HG03571 (cell line): ENCODE results near the gene SLC26A3.

ENCODE experiments used
- ATAC-seq: cut with Tn5 transposase; IDR thresholded peaks from one replicate; pipeline ENCODE4 v1.9.1; 2021; ENCODE audit not compliant: unreplicated experiment

Gene SLC26A3

GRCh38 chr7:107754642-107755041, 48.4 kb downstream of the SLC26A3 start:
- no peak for ATAC-seq

GRCh38 chr7:107751113-107751512, 51.9 kb downstream of the SLC26A3 start:
- ATAC-seq: no peak

DNA sequence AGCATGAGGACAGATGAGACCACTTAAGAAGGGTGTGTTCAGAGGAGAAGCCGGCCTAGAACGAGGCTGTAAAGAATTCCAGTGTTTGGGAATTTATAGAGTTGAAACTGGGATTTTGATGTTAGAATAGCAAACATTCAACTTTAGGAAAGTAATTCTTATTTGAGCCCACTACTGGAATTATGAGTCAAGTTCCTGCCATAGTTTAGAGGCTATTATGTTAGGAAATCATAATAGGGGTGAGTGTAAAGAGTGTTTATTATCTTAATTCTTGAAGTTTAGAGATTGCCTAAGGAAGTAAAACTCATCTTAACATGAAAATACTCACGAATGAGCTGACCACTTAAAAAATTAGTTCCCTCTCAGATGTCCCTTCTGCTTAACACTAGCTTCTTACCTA, 57.0 kb downstream of the SLC26A3 start:
- ATAC-seq: no peak

DNA sequence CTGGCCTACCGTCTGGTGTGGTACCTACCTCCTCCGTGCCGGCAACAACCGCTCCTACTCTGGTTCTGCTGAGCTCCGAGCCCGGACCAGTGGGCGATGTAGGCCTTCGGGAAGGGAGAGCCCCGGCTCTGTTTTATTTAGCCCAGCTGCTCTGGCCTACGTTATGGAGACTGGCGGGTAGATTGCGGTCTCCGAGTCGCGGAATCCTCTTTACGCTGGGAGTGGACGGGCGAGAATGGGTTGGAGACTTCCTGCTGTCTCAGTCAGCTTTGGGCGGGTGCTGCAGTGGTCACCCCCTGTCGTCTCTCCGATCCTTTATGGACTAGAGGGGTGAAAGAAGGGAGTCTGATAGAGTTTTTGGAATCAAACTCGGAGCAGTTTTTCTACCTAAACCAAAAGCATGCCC, 58.7 kb downstream of the SLC26A3 start:
- peak; percentile 33 for ATAC-seq

DNA sequence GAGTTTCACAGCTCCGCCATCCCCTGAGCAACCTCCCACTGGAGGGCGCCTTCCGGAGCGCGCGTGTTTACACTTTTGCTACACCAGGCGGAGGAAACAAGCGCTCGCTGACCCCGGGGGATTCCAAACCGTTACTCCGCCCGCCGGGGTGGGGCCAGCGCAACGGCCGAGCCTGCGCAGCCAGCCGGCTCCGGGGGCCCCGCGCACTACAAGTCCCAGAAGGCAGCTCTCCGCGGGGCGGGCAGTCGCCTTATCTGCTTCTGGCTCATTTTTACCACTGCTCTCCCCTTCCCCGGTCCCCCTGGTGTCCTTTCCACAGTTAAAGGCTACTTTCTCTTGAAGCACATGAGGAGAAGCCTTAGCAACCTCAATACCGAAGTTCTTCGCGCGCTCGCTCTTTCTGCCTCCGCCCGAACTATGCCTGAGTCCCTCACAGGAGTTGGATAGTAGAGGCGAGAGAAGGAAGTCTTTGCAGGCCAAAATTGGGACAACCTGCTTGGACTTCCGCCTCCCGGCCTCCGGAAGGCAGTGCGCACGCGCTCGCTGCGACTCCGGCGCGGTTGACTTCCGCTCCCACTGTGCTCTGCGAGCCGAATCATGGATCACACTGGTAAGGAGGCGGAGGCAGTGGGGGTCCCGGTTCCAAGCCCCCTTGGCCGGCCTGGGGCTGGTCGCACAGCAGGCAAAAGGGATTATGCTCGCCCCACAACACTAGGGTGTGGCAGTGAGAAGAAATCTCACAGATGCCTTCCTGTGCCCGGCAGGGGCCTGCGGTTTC, 59.3 kb downstream of the SLC26A3 start, which contains the start of gene CBLL1:
CBLL1 (plus strand) TSS at position 576 of the 778 bp plus-strand sequence; CDS start at position 598, 22 bp downstream.
- ATAC-seq: peak; percentile 91

DNA sequence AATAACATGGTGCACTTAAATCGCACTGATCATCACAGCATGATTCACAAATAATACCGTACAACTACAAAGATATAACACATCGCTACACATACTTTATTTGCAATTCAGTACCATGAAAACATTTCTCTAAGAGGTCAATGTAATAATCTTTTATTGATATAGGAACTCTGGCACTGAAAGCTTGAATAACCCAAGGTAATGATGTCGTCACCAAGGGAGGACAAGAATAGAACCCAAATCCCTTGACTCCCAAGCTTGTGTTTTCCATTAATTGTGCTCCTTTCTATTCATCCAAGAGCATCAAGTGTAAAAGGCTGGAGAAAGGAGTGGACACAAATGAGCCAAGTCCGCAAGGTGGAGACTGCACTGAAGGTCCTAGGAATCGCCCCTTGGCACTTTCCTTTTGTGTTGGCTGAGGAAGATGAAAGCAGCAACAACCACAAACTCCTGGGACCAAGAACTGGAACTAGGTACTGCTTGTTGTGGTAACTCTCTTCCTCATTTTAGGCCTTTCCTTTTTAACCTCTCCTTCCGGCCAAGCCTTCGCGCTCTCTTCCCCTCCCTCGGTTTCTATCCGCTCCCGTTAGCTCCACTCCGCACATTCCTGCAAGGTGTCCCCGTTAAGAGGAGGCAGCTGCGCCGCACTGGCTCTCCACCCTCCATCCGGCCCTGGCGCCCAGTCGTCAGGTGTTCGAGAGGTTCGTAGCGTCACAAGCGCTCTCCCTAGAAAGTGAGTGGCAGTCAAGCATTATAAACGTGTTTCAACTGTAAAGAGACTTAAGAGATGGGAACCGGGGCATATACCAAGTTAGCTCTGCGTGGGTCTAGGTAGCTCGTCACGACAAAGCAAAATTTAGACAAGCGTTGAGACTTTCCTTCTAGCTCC, 60.1 kb downstream of the SLC26A3 start:
- peak; percentile 35 for ATAC-seq

DNA sequence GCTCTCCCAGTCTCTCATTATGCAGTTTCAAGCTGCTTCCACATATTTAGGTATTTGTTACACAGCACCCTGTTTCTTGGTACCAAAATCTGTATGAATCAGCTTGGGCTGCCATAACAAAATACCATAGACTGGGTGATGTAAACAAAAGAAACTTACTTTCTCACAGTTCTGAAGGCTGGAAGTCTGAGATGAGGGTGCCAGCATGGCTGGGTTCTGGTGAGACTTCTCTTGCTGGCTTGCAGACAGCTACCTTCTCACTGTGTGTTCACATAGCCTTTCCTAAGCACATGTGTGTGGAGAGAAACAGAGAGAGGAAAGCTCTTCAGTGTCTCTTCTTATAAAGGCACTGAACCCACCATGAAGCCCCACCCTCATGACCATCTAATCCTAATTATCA, 74.7 kb downstream of the SLC26A3 start:
- no peak for ATAC-seq

- no peak for ATAC-seq
These were observed 76.5 kb downstream of the SLC26A3 start for GRCh38 chr7:107726356-107727130.

DNA sequence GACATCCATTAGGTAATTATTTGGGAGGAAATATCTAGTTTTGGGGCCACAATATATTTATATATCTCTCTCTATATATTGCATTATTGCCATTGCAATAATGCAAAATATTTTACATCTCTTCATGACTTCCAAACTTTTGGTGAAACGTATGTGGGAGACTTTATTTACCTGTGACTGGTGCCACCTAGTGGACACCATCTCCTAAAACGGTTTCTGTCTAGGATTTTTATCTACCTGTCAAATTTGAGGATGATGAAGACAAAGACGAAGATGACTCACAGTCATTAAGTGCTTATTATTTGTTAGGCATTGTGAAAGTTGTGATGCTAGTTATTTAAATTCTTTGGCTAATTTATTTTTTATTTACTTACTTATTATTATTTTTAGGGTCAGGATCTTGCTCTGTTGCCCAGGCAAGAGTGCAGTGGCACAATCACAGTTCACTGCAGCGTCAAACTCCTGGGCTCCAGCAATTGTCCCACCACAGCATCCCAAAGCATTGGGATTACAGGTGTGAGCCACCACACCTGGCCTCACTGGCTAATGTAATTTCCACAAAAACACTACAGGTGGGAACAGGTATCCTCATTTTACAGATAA, 77.8 kb downstream of the SLC26A3 start:
- ATAC-seq: no peak

GRCh38 chr7:107723255-107723654, 79.8 kb downstream of the SLC26A3 start:
- no peak for ATAC-seq

- ATAC-seq: no peak
These were observed 81.7 kb downstream of the SLC26A3 start for GRCh38 chr7:107721286-107721685.

GRCh38 chr7:107718456-107719193, 84.4 kb downstream of the SLC26A3 start:
- ATAC-seq: no peak

- no peak for ATAC-seq
These were observed 87.5 kb downstream of the SLC26A3 start for GRCh38 chr7:107715531-107715930.
